Measurements from ENCODE around the gene IKZF1.
A peak's percentile ranks its signal among the peaks of the same experiment; 100 is the strongest.

Gene IKZF1

GRCh38 chr7:50308532-50309385 lies 4.2 kb downstream of the IKZF1 start:
- DNase-seq (ENCODE audit: low read depth): no peak

DNA sequence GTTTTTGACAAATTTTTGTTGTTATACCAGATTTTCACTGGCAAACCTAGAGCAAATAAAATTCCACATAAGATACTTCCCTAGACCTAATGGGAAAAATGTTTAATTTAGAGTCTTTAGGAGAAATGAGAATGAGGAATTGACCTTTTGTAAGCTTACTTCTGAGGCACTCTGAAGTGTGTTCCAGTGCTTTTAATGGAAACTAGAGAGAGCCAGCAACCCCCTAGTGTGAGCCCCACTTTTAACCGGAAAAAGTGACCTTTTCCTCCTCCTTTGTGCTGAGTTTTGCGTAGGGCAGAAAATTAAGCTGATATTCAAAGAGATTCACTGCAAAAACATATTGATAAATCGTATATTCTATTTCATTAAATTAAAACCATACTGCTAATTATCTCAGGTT lies 5.2 kb downstream of the IKZF1 start:
- no peak for DNase-seq (ENCODE audit: low read depth)

DNA sequence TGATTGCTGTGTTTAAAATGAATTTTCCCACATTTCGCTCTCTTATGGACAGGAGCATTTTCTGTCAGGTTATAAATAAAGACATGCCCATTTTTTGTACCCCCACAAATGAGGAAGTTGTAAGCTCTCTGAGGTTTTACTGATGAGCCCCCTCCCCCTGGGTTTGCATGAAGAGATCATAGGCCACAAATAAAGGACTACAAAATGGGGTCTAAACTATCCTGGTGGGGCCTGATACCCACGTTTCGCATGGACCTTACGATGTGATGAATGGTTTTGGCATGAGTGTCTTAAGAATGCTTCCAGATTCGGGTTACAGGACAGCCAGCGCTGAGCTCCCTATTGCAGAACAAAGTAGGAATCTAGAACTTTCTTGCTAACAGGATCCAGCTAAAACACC lies 5.8 kb downstream of the IKZF1 start:
- DNase-seq (ENCODE audit: low read depth): no peak

GRCh38 chr7:50310956-50311355 lies 6.4 kb downstream of the IKZF1 start:
- DNase-seq (ENCODE audit: low read depth): no peak

- no peak for DNase-seq (ENCODE audit: low read depth)
Measured at GRCh38 chr7:50312250-50313162, 8.0 kb downstream of the IKZF1 start.

GRCh38 chr7:50314836-50315592 lies 10.5 kb downstream of the IKZF1 start:
- DNase-seq (ENCODE audit: low read depth): no peak

DNA sequence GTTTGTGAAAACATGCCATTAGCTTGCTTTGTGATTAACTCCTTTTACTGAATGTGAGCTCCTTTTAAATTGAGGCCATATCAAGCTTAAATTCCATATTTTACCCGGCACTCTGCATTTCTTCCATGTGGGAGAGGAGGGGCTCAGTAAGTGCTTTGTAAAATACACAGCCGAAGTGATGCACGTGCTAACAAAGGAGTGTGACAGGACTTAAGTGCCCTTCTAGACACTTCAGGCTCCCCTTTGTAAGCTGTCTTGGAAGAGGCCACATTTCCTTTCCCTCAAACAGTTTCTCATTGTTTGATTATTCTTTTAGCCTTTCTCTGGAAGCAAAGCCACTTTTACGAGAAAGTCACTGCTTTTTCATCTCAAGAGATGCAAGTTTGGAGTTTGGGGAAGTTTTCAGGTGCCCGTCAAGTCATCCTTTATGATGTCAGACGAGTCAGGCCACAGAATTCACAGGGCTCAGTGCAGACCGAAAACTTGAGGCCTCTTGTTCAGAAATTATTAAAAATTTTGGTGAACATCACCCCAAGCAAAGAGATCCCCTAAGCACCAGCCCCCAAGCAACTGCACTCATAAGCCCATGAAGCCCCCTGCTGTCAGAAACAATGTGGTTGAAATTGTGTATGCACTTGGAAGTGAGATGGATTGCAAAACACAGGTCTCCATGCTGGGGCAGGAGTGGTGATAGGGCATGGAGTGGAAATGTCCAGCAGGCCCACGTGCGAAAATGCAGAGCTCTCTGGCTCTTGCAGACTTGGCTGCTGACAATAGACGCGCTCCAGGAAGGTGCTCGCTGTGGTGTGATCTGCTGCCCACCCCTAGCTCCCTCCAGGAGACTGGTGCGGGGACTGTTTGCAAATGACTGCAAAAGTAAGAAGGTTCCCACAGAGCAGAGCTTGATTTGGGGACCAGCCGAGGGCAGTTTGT lies 11.5 kb downstream of the IKZF1 start:
- no peak for DNase-seq (ENCODE audit: low read depth)

GRCh38 chr7:50317221-50317678 lies 12.7 kb downstream of the IKZF1 start:
- peak; percentile 53 for DNase-seq (ENCODE audit: low read depth)

DNA sequence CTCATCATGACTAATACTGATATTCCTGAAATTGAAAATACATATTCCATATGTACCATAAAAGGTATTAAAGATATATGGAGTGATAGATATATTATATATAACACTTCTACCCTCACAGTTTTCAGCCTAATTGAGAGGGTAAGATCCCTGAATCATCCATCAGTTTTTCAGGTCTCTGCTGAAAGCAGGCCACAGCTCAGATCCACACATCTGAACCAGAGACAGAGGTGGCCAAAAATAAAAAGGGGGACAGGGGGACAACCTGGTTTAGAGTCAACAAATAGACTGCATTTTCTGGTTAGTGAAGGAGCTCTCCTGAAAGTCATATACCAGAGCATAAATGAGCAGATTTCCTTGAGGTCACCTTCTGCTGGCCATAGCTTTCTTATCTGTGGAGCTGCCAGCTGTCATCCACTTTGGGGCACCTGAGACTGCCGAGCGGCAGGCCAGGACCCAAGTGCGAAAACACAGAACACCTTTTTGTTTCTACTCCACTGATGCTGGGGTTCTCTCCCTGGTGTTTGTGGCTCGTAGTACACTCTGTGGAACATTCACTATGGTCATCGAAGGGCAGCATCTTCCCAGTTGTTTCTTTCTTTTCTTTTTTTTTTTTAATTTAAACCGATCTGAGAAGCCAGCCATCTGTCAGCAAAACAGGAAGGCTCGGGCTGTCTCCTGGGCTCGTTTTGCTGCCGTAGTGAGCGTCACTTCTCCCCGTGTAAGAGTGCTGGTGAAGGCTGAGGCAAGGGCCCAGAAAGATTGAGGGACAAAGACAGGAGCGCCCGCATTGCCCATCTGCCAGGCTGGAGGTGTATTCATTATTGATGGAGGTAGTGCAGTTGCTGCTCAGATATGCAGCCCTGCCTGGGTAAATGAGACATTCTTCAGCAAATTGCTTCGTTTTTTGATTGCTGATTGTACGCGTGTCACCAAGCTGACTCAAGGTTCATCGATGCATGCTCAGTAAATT lies 13.5 kb downstream of the IKZF1 start:
- no peak for DNase-seq (ENCODE audit: low read depth)

DNA sequence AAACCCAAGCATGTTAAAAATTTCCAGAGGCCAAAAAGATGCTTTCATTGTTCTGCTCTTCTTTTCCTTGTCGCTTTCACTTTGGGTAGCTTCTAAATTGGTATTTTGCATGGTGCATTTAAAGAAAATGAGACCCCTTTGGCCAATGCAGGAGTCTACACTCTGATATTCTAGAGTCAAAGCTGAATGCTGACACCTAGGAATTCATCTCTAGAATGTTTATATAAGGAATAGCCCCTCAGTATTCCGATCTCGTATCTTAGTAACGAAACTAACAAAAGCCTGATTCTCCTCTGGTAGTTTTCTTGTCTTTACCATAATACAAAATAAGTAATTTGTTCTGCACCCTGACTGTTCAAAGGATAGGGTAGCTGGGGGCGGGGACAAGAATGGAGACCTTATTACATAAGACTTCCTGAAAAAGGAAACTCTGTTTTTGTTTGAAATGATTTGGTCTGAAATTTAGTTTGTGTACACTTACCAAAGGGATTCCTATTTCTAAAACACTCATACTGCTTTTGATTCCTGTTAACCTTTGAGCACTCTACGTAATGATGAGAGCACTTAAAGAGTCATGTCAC lies 17.1 kb downstream of the IKZF1 start:
- DNase-seq (ENCODE audit: low read depth): peak; percentile 63

GRCh38 chr7:50324113-50324512 lies 19.6 kb downstream of the IKZF1 start:
- no peak for DNase-seq (ENCODE audit: low read depth)

GRCh38 chr7:50327443-50327842 lies 22.9 kb downstream of the IKZF1 start:
- no peak for DNase-seq (ENCODE audit: low read depth)

DNA sequence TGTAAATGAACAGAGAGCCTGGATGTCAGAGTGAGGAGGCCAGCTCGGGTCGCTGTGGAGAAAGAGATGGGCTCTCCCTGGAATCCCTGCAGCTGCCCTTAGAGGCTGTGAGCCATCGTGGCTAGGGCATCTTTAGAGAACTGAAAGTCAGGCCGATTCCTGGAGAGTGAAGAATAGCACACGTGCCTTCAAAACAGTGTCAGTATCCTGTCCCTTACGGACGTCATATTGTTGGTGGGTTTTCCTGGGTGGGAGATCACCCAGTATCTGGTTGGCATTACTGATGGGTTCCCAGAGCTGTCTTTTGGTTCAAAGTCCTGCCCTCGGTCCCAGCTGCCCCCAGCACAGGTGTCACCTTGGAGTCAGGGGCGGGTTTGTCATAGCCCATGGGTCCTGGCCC lies 25.3 kb downstream of the IKZF1 start:
- DNase-seq (ENCODE audit: low read depth): no peak

GRCh38 chr7:50330254-50330653 lies 25.7 kb downstream of the IKZF1 start:
- no peak for DNase-seq (ENCODE audit: low read depth)

DNA sequence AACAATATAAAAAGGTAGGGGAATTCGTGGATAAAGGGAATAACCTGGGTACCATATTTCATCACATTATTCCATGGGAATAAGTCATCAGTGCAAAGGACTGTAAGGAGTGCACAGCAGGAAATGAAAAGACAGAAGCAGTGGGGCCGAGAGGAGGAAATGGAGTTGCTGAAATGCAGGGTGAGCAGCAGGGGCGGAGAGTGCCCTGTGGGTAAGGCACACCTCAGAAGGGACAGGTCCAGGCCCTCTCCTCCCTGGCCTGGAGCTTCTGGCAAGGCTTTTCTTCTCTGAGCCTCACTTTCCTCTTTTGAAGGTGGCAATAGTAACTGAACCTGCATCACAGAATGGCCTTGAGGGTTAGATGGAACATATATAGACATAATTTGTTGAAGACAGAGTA lies 26.2 kb downstream of the IKZF1 start:
- DNase-seq (ENCODE audit: low read depth): no peak

DNA sequence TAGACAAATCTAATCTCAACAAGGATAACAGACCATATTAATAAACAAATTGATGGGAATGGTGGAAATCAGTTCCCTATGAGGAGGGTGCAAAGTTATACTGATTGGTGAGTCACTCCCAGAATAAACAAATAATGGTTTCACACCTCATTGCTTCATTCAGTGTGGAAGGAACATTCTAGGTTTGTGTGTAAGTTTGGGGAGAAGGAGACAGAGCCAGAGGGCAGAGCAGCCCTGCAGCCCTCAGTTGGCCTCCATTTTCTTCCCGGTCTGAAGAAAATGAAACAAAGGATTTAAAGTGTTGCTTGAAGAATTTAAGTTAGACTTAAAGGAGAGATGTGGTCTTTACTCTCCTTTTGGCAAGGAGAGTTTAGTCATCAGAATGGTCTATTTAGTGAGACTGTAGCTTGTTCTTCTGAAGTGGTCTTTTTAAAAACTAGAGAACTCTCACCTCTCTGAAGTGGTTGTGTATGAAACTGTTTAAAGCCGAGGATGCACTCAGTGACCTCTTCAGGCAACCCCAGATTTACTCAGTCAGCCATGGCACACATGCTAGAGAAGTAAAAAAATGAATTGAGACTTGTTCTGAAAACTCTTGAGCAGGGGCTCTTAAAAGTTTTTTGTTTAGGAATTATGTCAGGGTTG lies 27.2 kb downstream of the IKZF1 start:
- no peak for DNase-seq (ENCODE audit: low read depth)

DNA sequence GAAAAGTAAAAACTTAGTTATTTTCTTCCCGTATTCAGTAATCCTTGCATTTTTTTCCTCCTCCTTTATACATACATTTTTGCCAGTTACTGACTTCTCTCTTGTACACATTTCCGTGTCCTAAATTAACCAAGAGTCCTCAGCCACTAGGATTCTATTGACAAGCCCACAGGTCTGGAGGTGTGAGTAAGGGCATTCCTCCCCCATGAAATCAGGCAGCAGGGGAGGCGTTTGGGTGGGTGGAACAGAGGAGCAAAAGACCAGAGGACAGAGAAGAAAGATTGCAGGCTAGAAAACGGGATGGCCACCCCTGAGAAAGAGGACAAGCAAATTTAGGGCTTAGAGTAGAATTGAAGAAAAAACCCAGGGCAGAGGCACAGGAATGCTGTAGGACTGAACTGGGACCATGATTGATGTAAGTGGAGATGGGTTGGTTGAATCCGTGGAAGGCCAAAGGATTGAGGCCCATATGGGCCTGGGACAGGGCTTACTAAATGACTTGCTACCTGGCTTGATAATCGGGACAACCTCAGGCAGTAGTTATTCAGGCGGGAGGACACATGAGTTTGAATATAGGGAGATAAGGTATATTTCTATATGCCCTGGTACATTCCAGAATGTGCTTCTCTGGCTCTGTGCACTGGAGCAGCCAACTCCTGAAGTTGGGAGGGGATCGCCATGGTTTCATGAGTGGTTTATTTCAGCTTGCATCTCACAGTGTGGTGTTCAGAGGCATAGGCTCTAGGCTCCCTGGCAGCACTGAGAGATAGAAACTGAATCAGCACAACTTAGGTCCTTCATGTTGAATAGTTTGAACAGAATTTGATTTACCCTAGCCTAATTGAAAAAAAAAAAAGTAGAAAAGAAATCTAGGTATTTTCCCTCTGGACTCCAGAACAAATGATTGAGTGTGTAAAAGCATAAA lies 28.0 kb downstream of the IKZF1 start:
- no peak for DNase-seq (ENCODE audit: low read depth)

- DNase-seq (ENCODE audit: low read depth): no peak
Measured at GRCh38 chr7:50333221-50333651, 28.7 kb downstream of the IKZF1 start.
